Smooth muscle cell (in vitro differentiated cells): Measurements from ENCODE around the gene CDX2. TPM values are rescaled to one million over a fixed set of nuclear protein-coding genes. Genes with fewer than 3 reads are reported as not detected.

Experiments used
- DNase-seq: peaks from one replicate; lab custom pipeline; 2025; ENCODE audit not compliant: unreplicated experiment; lab: John Stamatoyannopoulos, UW
- H2AFZ ChIP-seq: fragments of 200-600 bp; sonication (generic); 2 replicates; pipeline ENCODE4 v1.6.0; 2016; ENCODE audit warnings: antibody characterized with exemption, low read depth, mild to moderate bottlenecking
- H3F3A ChIP-seq: fragments of 200-600 bp; sonication (generic); 2 replicates; pipeline ENCODE4 v1.6.0; 2017; ENCODE audit warnings: antibody characterized with exemption, low read depth
- H3K27ac ChIP-seq: fragments of 200-600 bp; sonication (generic); 2 replicates; pipeline ENCODE4 v1.5.1; 2016; ENCODE audit warnings: low read depth, mild to moderate bottlenecking
- H3K27me3 ChIP-seq: fragments of 200-600 bp; sonication (generic); 2 replicates; pipeline ENCODE4 v1.6.1; 2016; ENCODE audit warnings: low read depth, mild to moderate bottlenecking
- H3K36me3 ChIP-seq: fragments of 200-600 bp; sonication (generic); 2 replicates; pipeline ENCODE4 v1.5.1; 2016; ENCODE audit warnings: low read depth
- H3K4me1 ChIP-seq: fragments of 200-600 bp; sonication (generic); 2 replicates; pipeline ENCODE4 v1.5.1; 2016; ENCODE audit warnings: low read depth
- H3K4me2 ChIP-seq: fragments of 200-600 bp; sonication (generic); 2 replicates; pipeline ENCODE4 v1.6.0; 2016; ENCODE audit warnings: mild to moderate bottlenecking
- H3K4me3 ChIP-seq: fragments of 200-600 bp; sonication (generic); 2 replicates; pipeline ENCODE4 v1.5.1; 2016; ENCODE audit warnings: mild to moderate bottlenecking
- H3K79me2 ChIP-seq: fragments of 200-600 bp; sonication (generic); 2 replicates; pipeline ENCODE4 v1.6.0; 2016; ENCODE audit warnings: low read depth, mild to moderate bottlenecking
- H3K9ac ChIP-seq: fragments of 200-600 bp; sonication (generic); 2 replicates; pipeline ENCODE4 v1.6.0; 2016; ENCODE audit warnings: low read depth
- H3K9me3 ChIP-seq: fragments of 200-600 bp; sonication (generic); replicated peaks from 2 replicates; pipeline ENCODE4 v1.5.1; 2016; ENCODE audit warnings: low read depth
- H4K20me1 ChIP-seq: fragments of 200-600 bp; sonication (generic); 2 replicates; pipeline ENCODE4 v1.6.0; 2016; ENCODE audit warnings: low read depth
- WGBS: methylation state at CpG from one replicate; pipeline ENCODE4 v1.1.7; 2016; ENCODE audit warnings: low lambda C conversion rate; 5-methylcytosine and 5-hydroxymethylcytosine counted together
- polyA plus RNA-seq: library from polyadenylated mRNA; unstranded; fragments of >200 nt; fragmentation: Nextera tagmentation; extraction: Ambion mirVana; gene quantifications from 2 replicates; pipeline ENCODE4 v1.2.1, GENCODE V29; 2016
- total RNA-seq: library from RNA; depleted of rRNA; stranded (reverse); fragments of >200 nt; gene quantifications from 2 replicates; pipeline ENCODE4 v1.2.3, GENCODE V29; 2014
- TF ChIP-seq, protein P1 (sequence below): fragments of 200-600 bp; sonication (generic); IDR thresholded peaks from 2 replicates; pipeline ENCODE4 v1.5.1; 2017; ENCODE audit warnings: borderline replicate concordance, mild to moderate bottlenecking, antibody characterized with exemption; ENCODE audit not compliant: insufficient read depth, poor library complexity, severe bottlenecking

CDX2 gene
- total and polyA plus RNA-seq, 2 experiments from 2014 or later = 0.04 to 0.31 TPM

DNA sequence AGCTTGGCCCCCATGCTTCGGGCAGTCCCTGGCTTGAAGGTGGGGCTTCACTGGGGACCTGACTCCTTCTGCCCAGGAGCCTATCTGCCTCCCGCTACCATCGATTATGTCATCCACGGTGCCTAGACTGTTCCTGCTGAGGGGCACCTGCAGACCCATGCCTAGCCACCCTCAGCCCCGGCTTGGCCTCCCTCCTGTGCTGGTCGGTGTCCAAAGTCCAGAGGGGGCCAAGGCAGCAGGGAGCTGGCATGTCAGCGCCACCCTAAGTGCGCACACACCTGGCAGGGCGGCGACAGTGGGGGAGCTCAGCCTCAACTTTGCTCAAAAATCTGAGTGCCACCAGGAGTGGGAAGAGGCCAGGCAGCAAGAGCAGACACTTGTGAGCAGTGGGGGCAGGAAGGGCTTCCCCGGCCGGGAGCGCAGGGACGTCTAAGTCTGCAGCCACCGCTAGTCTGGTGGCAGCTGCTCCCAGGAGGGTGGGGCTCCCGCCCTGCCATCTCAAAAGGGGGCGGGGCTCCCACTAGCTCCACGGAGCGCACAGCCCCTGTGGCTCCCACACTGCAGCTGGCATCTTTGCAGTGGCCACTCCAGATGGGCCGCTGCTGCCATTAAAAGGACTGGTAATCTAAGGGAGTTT is 32.8 kb upstream of the CDX2 start:
- H3K4me1 ChIP-seq = no peaks in the 10 kb centered on the region
- H3K9me3 ChIP-seq = no peaks in the 10 kb centered on the region
- DNase-seq = no peak
- 85% methylated on average over 20 of the region's 20 CpGs for WGBS
- no peaks in the 10 kb centered on the region for H4K20me1 ChIP-seq
- TF ChIP-seq, protein P1, sequence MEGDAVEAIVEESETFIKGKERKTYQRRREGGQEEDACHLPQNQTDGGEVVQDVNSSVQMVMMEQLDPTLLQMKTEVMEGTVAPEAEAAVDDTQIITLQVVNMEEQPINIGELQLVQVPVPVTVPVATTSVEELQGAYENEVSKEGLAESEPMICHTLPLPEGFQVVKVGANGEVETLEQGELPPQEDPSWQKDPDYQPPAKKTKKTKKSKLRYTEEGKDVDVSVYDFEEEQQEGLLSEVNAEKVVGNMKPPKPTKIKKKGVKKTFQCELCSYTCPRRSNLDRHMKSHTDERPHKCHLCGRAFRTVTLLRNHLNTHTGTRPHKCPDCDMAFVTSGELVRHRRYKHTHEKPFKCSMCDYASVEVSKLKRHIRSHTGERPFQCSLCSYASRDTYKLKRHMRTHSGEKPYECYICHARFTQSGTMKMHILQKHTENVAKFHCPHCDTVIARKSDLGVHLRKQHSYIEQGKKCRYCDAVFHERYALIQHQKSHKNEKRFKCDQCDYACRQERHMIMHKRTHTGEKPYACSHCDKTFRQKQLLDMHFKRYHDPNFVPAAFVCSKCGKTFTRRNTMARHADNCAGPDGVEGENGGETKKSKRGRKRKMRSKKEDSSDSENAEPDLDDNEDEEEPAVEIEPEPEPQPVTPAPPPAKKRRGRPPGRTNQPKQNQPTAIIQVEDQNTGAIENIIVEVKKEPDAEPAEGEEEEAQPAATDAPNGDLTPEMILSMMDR = no peak
- no peaks in the 10 kb centered on the region for H3K79me2 ChIP-seq
- H3K27ac ChIP-seq = no peak overlapping the region
- H3K4me3 ChIP-seq = no peak overlapping the region
- H3K9ac ChIP-seq = no peak overlapping the region
- H2AFZ ChIP-seq = no peak overlapping the region
- no peaks in the 10 kb centered on the region for H3K27me3 ChIP-seq
- no peak overlapping the region for H3K4me2 ChIP-seq
- no peaks in the 10 kb centered on the region for H3K36me3 ChIP-seq
- H3F3A ChIP-seq = no peaks in the 10 kb centered on the region

DNA sequence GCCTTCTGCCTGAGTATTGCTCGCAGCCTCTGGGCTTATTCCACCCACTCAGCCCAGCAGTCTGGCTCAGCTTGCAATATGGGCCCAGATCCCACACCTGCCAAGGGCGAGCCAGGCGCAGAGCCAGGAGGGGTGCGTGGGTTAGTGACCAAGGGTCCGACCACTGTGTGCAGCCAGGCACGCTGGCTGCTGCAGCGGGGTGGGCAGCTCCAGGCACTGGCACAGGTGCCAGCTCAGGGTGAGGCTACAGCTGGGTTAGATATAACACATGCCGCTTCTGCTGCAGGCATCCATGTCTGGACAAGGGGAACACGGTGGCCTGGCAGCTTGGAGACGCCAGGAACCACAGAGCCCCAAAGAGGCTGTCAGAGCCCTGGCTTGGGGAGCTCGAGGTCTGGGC is 31.9 kb upstream of the CDX2 start:
- WGBS = 87% methylated on average over 11 of the region's 11 CpGs

DNA sequence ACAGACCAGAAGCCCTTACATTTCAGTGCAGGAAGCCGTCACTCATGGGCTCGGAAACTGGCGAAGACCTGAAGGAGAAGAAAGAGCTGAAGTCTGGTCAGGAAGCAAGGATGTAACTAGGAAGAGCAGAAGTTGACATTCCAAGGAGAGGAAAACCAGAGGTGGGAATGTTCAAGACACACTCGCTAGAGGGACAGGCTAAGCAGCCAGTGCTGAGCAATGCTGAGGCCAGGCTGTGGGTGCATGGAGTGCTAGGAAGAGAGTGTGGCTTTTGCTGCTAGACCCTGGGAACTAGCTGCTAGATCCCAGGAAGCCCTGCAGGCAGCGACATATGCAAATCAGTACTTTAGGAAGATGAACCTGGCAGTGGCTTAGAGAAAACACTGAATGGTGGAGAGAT is 31.5 kb upstream of the CDX2 start:
- Histone ChIP-seq H3K79me2 (no peaks in the 10 kb centered on the region), H3K4me3 (no peak overlapping the region), H3K27me3 (no peaks in the 10 kb centered on the region), H3F3A (no peaks in the 10 kb centered on the region), H2AFZ (no peak overlapping the region), H3K4me1 (no peaks in the 10 kb centered on the region), H3K36me3 (no peaks in the 10 kb centered on the region), H3K4me2 (no peak overlapping the region), H3K27ac (no peak overlapping the region), H3K9me3 (no peaks in the 10 kb centered on the region), H3K9ac (no peak overlapping the region), H4K20me1 (no peaks in the 10 kb centered on the region)
- TF ChIP-seq, protein P1 = no peak
- no peak for DNase-seq
- 37% methylated on average over 5 of the region's 5 CpGs for WGBS

More for the DNA sequence above, 31.9 kb upstream of the CDX2 start:
- TF ChIP-seq, protein P1 = no peak
- Histone ChIP-seq H3F3A (no peaks in the 10 kb centered on the region), H3K4me3 (no peak overlapping the region), H3K27me3 (no peaks in the 10 kb centered on the region), H2AFZ (no peak overlapping the region), H3K36me3 (no peaks in the 10 kb centered on the region), H3K4me1 (no peaks in the 10 kb centered on the region), H3K9ac (no peak overlapping the region), H3K4me2 (no peak overlapping the region), H4K20me1 (no peaks in the 10 kb centered on the region), H3K9me3 (no peaks in the 10 kb centered on the region), H3K79me2 (no peaks in the 10 kb centered on the region), H3K27ac (no peak overlapping the region)
- no peak for DNase-seq

GRCh38 chr13:27997904-27998522 is 28.9 kb upstream of the CDX2 start:
- Histone ChIP-seq H3K4me1 (no peaks in the 10 kb centered on the region), H2AFZ (no peak overlapping the region), H3K4me2 (no peak overlapping the region), H3K36me3 (no peaks in the 10 kb centered on the region), H3K9me3 (no peaks in the 10 kb centered on the region), H3K27ac (no peak overlapping the region), H4K20me1 (no peaks in the 10 kb centered on the region), H3K9ac (no peak overlapping the region), H3K27me3 (peaks cover 4% of the 10 kb centered on the region), H3F3A (no peaks in the 10 kb centered on the region), H3K4me3 (no peak overlapping the region), H3K79me2 (no peaks in the 10 kb centered on the region)
- DNase-seq = no peak
- WGBS = 41% methylated on average over 7 of the region's 7 CpGs
- TF ChIP-seq, protein P1 = peak; percentile 39
